ENCODE measurements around the gene GSE1.

GRCh38 chr16:85642762-85643358, 29.7 kb downstream of the GSE1 start:
- TF ChIP-seq POLR2A (IDR thresholded peaks at IDR 0.05) (no peak), CTCF (IDR thresholded peaks at IDR 0.05) (no peak)
